SH-SY5Y (cell line): ENCODE measurements around the gene GJB2.

Experiments
- GATA2 ChIP-seq: IDR thresholded peaks from 2 replicates; pipeline ENCODE4 v1.6.1; 2011; ENCODE audit warnings: mild to moderate bottlenecking, low read depth, low read length
- GATA3 ChIP-seq: IDR thresholded peaks from 2 replicates; pipeline ENCODE4 v1.6.1; 2011; ENCODE audit warnings: low read depth, mild to moderate bottlenecking, low read length, moderate library complexity

- no peak for TF ChIP-seq GATA2
- TF ChIP-seq GATA3, result no peak
Measured at GRCh38 chr13:20178156-20178555, 14.6 kb downstream of the GJB2 start.
